Left lung (tissue), 10 donors: ENCODE measurements around the gene CAMTA1. TPM values are rescaled to one million over a fixed set of nuclear protein-coding genes. Genes with fewer than 3 reads are reported as not detected.

ENCODE experiments used
- ATAC-seq: fragments of 200-7000 bp; cut with Tn5 transposase; one replicate; pipeline ENCODE4 v1.9.1; 2020; ENCODE audit warnings: moderate library complexity
- DNase-seq, 4 donors: peaks; one replicate each; pipeline ENCODE4 v3.0.0-alpha.2; 2013 to 2020
- H3K27ac ChIP-seq, 2 donors: fragments of 200-600 bp; sonication (generic) in 1 of 2; one replicate each; pipeline versions ENCODE4 v1.5.0 to v1.8.0; 2020 to 2021
- H3K27me3 ChIP-seq, 2 donors: fragments of 200-600 bp; sonication (generic) in 1 of 2; one replicate each; pipeline versions ENCODE4 v1.5.0 to v1.8.0; 2020 to 2021
- H3K36me3 ChIP-seq, 2 donors: fragments of 200-600 bp; sonication (generic) in 1 of 2; one replicate each; pipeline versions ENCODE4 v1.5.0 to v1.8.0; 2020 to 2021
- H3K4me1 ChIP-seq, 2 donors: fragments of 200-600 bp; one replicate each; pipeline ENCODE4 v1.8.0; 2021
- H3K4me3 ChIP-seq, 2 donors: fragments of 200-600 bp; sonication (generic) in 1 of 2; one replicate each; pipeline versions ENCODE4 v1.5.0 to v1.8.0; 2020 to 2021; ENCODE audit warnings: mild to moderate bottlenecking in 1 of 2
- H3K9me3 ChIP-seq, 2 donors: fragments of 200-600 bp; sonication (generic) in 1 of 2; one replicate each; pipeline versions ENCODE4 v1.5.0 to v1.8.0; 2020 to 2021
- intact Hi-C, 2 donors: fragments of 100-400 bp; cut with DNase I; formaldehyde crosslinking; loops; one replicate each; pipeline versions ENCODE4 v1.11.2 to v1.14.2; 2022
- polyA plus RNA-seq, 6 donors: library from polyadenylated mRNA; unstranded; fragments of 120-200 nt; gene quantifications; one replicate each; pipeline ENCODE4 v1.2.1, GENCODE V29; 2013; ENCODE audit not compliant: insufficient read length in 6 of 6
- total RNA-seq, 2 donors: library from RNA; stranded (reverse); fragmentation: NEBNext Ultra II Directional; extraction: Animal tissue kit (Norgen Biotek cat#: 25700); gene quantifications; one replicate each; pipeline ENCODE4 v1.2.1, GENCODE V29; 2021
- TF ChIP-seq, protein P1 (sequence below), 2 donors: fragments of 200-600 bp; sonication (generic) in 1 of 2; IDR thresholded peaks; one replicate each; pipeline versions ENCODE4 v1.5.0 to v1.8.0; 2021; ENCODE audit warnings: antibody characterized with exemption in 2 of 2
- donor health status: DM: no; HTN: yes; CAD: no.
- donor health status: DM: no; HTN: no; CAD: no.

CAMTA1 gene
- total and polyA plus RNA-seq, 8 donors = 42.7 to 69.1 (median 49.4) TPM

GRCh38 chr1:7767176-7767575 lies 981.9 kb downstream of the CAMTA1 start:
- Histone ChIP-seq H3K36me3 (no peaks in the 10 kb centered on the region), H3K4me1 (peaks cover 4 to 10% of the 10 kb centered on the region in 2 donors), H3K27ac (no peak overlapping the region), H3K4me3 (no peak overlapping the region), H3K27me3 (no peaks in the 10 kb centered on the region), H3K9me3 (no peaks in the 10 kb centered on the region)
- TF ChIP-seq, protein P1, sequence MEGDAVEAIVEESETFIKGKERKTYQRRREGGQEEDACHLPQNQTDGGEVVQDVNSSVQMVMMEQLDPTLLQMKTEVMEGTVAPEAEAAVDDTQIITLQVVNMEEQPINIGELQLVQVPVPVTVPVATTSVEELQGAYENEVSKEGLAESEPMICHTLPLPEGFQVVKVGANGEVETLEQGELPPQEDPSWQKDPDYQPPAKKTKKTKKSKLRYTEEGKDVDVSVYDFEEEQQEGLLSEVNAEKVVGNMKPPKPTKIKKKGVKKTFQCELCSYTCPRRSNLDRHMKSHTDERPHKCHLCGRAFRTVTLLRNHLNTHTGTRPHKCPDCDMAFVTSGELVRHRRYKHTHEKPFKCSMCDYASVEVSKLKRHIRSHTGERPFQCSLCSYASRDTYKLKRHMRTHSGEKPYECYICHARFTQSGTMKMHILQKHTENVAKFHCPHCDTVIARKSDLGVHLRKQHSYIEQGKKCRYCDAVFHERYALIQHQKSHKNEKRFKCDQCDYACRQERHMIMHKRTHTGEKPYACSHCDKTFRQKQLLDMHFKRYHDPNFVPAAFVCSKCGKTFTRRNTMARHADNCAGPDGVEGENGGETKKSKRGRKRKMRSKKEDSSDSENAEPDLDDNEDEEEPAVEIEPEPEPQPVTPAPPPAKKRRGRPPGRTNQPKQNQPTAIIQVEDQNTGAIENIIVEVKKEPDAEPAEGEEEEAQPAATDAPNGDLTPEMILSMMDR (IDR thresholded peaks at IDR 0.05) = no peak
- no peak for ATAC-seq
- intact Hi-C loops = no loop called here
- DNase-seq = no peak

- no peaks in the 10 kb centered on the region for H3K9me3 ChIP-seq
- intact Hi-C loops = no loop called here
- H3K27me3 ChIP-seq = no peaks in the 10 kb centered on the region
- TF ChIP-seq, protein P1 (IDR thresholded peaks at IDR 0.05) = no peak
- DNase-seq (no peak), ATAC-seq (no peak)
- H3K36me3 ChIP-seq = peaks cover 0 to 2% of the 10 kb centered on the region in 2 donors
- H3K4me1 ChIP-seq = peaks cover 7 to 24% of the 10 kb centered on the region in 2 donors
- no peak overlapping the region for H3K4me3 ChIP-seq
- H3K27ac ChIP-seq = no peak overlapping the region
These were observed 983.3 kb downstream of the CAMTA1 start for GRCh38 chr1:7768583-7768982.

- intact Hi-C loops = no loop called here
- ATAC-seq (no peak), DNase-seq (no peak)
- TF ChIP-seq, protein P1 (IDR thresholded peaks at IDR 0.05) = no peak
- Histone ChIP-seq H3K4me3 (no peak overlapping the region), H3K4me1 (peaks cover 7 to 37% of the 10 kb centered on the region in 2 donors), H3K36me3 (peaks cover 0 to 11% of the 10 kb centered on the region in 2 donors), H3K27me3 (no peaks in the 10 kb centered on the region), H3K9me3 (no peaks in the 10 kb centered on the region), H3K27ac (peak overlapping the region in 1 of 2 donors; percentile 99)
These were observed 984.6 kb downstream of the CAMTA1 start for GRCh38 chr1:7769673-7770412.

GRCh38 chr1:7770669-7770996 lies 985.4 kb downstream of the CAMTA1 start:
- Histone ChIP-seq H3K36me3 (peaks cover 0 to 11% of the 10 kb centered on the region in 2 donors), H3K4me1 (peaks cover 7 to 44% of the 10 kb centered on the region in 2 donors), H3K4me3 (peak overlapping the region; percentile 80 to 84), H3K27ac (peak overlapping the region; percentile 92 to 99), H3K27me3 (no peaks in the 10 kb centered on the region), H3K9me3 (no peaks in the 10 kb centered on the region)
- DNase-seq = peak in 1 of 4 donors; percentile 14
- peak; percentile 49 for ATAC-seq
- TF ChIP-seq, protein P1 (IDR thresholded peaks at IDR 0.05) = no peak
- intact Hi-C loops = no loop called here

DNA sequence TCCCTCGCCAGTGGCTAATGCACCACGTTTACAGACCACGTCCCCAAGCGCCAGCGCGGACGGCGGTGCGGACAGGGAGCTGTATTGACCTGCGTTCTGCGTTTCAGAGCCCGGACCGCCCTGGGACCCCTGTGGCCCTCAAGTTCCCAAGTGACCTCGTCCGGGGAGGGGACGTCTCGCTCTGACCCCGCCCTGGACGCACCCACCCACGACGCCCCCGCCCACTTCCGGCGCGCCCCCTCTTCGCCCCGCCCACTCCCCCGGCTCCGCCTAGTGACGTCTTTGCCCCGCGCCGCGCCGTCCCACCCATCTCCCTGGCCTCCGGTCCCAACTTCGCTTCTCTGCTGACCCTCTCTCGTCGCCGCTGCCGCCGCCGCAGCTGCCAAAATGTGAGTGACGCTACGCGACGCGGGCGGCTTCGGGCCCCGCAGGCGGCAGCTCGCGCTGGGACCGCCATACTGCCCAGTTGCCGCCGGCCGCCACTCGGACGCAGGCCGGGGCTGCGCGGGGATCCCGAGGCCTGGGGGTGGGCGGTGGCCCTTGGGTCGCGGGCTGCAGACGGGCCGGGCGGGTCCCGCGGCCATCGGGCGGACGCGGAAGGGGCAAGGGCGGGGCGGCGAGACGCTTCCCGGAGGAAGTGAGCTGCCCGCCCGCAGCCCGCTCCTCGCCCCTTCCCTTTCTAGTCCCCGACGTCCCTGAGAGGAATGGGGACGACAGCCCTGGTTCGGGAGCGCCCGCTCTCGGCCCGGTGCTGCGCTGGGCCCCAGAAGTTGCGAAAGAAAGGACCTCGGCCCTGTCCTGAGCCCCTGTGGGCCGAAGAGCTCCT lies 986.0 kb downstream of the CAMTA1 start, which contains the start of gene VAMP3:
TSS of gene VAMP3 (plus strand) at position 300 of the 826 bp plus-strand sequence. CDS start at position 388, 88 bp downstream.
- Histone ChIP-seq H3K36me3 (peaks cover 0 to 17% of the 10 kb centered on the region in 2 donors), H3K27ac (peak within 1 kb of the TSS; percentile 92 to 99), H3K4me1 (peaks cover 7 to 49% of the 10 kb centered on the region in 2 donors), H3K4me3 (peak within 1 kb of the TSS; percentile 80 to 84), H3K9me3 (no peaks in the 10 kb centered on the region), H3K27me3 (no peaks in the 10 kb centered on the region)
- DNase-seq (peak; percentile 78 to 95 (median 90)), ATAC-seq (peak; percentile 99)
- TF ChIP-seq, protein P1 (IDR thresholded peaks at IDR 0.05) = no peak
- intact Hi-C loops = no loop called here
